ENCODE measurements around the gene VOPP1.

The VOPP1 gene

GRCh38 chr7:55575098-55575497, 2.8 kb upstream of the VOPP1 start:
- no peak overlapping the region for H3K4me3 ChIP-seq (ENCODE audit: low read depth, low read length)
- no peak for TF ChIP-seq CTCF (IDR thresholded peaks at IDR 0.05; ENCODE audit: borderline replicate concordance, insufficient read depth, low read depth, low read length)

DNA sequence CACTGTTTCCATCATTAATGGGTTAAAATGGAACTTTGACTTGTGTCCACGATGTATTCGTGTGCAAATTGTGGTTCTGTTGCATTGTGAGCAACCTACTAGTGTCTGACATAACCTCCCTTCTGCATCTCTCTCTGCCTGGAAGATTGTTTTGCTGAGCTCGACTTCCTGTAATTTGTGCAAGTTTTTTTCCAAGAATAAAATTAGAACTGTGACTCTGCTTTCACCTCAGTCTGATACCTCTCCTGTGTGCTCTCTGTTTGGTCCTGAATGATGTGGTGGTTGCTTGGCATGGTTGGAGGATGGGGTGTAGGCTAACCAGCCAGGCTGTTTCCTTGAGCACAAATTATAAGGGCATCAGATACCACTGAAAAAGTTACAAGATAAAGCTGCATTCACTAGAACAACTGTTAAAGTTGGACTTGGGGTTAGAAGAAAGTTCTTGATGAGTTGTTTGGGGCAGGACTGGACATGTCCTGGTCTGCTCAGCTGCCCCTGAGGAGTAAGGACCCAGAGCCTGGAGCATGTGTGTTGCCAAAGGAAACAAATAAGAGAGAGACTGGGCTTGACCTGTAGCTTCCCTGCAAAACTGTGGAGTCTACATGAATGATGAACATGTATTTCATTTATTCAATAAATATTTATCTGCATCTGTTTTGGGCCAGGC, 1.9 kb upstream of the VOPP1 start:
- H3K4me3 ChIP-seq (ENCODE audit: low read depth, low read length) = no peak overlapping the region
- no peak for TF ChIP-seq CTCF (IDR thresholded peaks at IDR 0.05; ENCODE audit: borderline replicate concordance, insufficient read depth, low read depth, low read length)

DNA sequence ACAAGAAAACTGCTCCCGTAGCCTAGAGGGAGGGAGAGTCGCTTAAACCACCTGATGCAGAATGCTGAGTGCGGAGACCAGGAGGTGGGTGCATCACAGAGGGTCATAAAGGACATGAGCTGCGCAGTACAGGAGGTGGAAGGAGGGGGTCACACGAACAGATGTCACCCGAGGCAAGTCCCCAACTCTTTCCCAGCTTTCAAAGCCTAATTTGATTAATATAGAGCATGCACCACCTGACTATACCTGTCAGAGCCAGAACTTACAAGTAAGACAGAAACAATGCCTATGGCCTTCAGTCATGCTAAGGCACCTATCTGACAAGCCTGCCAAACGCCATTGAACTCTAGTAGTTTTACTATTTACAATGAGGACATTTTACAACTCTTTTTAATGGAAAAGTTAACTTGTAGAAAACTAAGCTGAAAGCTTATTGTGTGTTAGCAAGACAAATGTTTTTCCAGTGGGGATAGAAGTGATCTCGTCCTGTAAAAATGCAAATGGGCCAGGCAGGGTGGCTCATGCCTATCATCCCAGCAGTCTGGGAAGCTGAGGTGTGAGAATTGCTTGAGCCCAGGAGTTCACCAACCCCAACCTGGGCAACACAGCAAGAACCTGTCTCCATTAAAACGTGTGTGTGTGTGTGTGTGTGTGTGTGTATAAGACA, 1.1 kb upstream of the VOPP1 start:
- peak overlapping the region; percentile 65 for H3K4me3 ChIP-seq (ENCODE audit: low read depth, low read length)
- no peak for TF ChIP-seq CTCF (IDR thresholded peaks at IDR 0.05; ENCODE audit: borderline replicate concordance, insufficient read depth, low read depth, low read length)

GRCh38 chr7:55571511-55572377, 558 bp downstream of the VOPP1 start:
- no peak for TF ChIP-seq CTCF (IDR thresholded peaks at IDR 0.05; ENCODE audit: borderline replicate concordance, insufficient read depth, low read depth, low read length)

GRCh38 chr7:55570939-55571338, 1.4 kb downstream of the VOPP1 start:
- TF ChIP-seq CTCF (IDR thresholded peaks at IDR 0.05; ENCODE audit: borderline replicate concordance, insufficient read depth, low read depth, low read length) = no peak
- H3K4me3 ChIP-seq (ENCODE audit: low read depth, low read length) = peak overlapping the region; percentile 99

More at GRCh38 chr7:55571511-55572377, 558 bp downstream of the VOPP1 start:
- H3K4me3 ChIP-seq (ENCODE audit: low read depth, low read length) = peak overlapping the region; percentile 99

GRCh38 chr7:55570218-55570873, 2.0 kb downstream of the VOPP1 start:
- TF ChIP-seq CTCF (IDR thresholded peaks at IDR 0.05; ENCODE audit: borderline replicate concordance, insufficient read depth, low read depth, low read length) = no peak
- H3K4me3 ChIP-seq (ENCODE audit: low read depth, low read length) = peak overlapping the region; percentile 99
